ENCODE data around the gene RNF217. TPM values are rescaled to one million over a fixed set of nuclear protein-coding genes. Genes with fewer than 3 reads are reported as not detected.

RNF217 gene
- total RNA-seq, 1 donor from 2014 or later = 0.64 TPM

- intact Hi-C loops (cut with micrococcal nuclease) = no loop called here
Observed at GRCh38 chr6:125095580-125096301, 133.5 kb downstream of the RNF217 start.

- intact Hi-C loops (cut with micrococcal nuclease) = no loop called here
Observed at GRCh38 chr6:125097186-125097585, 134.9 kb downstream of the RNF217 start.

GRCh38 chr6:125098253-125098652 lies 136.0 kb downstream of the RNF217 start:
- intact Hi-C loops (cut with micrococcal nuclease) = no loop called here

- intact Hi-C loops (cut with micrococcal nuclease) = no loop called here
Observed at GRCh38 chr6:125099211-125100073, 137.2 kb downstream of the RNF217 start.

- intact Hi-C loops (cut with micrococcal nuclease) = no loop called here
Observed at GRCh38 chr6:125100074-125100652, 137.9 kb downstream of the RNF217 start.

- intact Hi-C loops (cut with micrococcal nuclease) = no loop called here
Observed at GRCh38 chr6:125101128-125101527, 138.9 kb downstream of the RNF217 start.

- intact Hi-C loops (cut with micrococcal nuclease) = no loop called here
Observed at GRCh38 chr6:125101631-125102030, 139.4 kb downstream of the RNF217 start.

GRCh38 chr6:125102411-125102810 lies 140.2 kb downstream of the RNF217 start:
- intact Hi-C loops (cut with micrococcal nuclease) = no loop called here

- intact Hi-C loops (cut with micrococcal nuclease) = no loop called here
Observed at GRCh38 chr6:125102891-125103290, 140.7 kb downstream of the RNF217 start.

- intact Hi-C loops (cut with micrococcal nuclease) = no loop called here
Observed at GRCh38 chr6:125104425-125104824, 142.2 kb downstream of the RNF217 start.

- intact Hi-C loops (cut with micrococcal nuclease) = no loop called here
Observed at GRCh38 chr6:125107048-125107447, 144.8 kb downstream of the RNF217 start.

- intact Hi-C loops (cut with micrococcal nuclease) = no loop called here
Observed at GRCh38 chr6:125107896-125108295, 145.7 kb downstream of the RNF217 start.

GRCh38 chr6:125110056-125110455 lies 147.8 kb downstream of the RNF217 start:
- intact Hi-C loops (cut with micrococcal nuclease) = loop anchor here (5.0 kb wide), 1 partner anchor 1308 kb away; the partner anchor contains the start of gene NKAIN2

- intact Hi-C loops (cut with micrococcal nuclease) = loop anchor here (5.0 kb wide), 1 partner anchor 1309 kb away; the partner anchor contains the start of gene NKAIN2
Observed at GRCh38 chr6:125111219-125111983, 149.2 kb downstream of the RNF217 start.

GRCh38 chr6:125112934-125113333 lies 150.7 kb downstream of the RNF217 start:
- intact Hi-C loops (cut with micrococcal nuclease) = loop anchor here (5.0 kb wide), 1 partner anchor 1311 kb away; the partner anchor contains the start of gene NKAIN2

- intact Hi-C loops (cut with micrococcal nuclease) = loop anchor here (1.0 to 5.0 kb wide), 2 partner anchors 244 to 1312 kb away; partner anchors contain the start of gene NKAIN2
Observed at GRCh38 chr6:125114248-125114858, 152.1 kb downstream of the RNF217 start.

GRCh38 chr6:125116170-125116569 lies 153.9 kb downstream of the RNF217 start:
- intact Hi-C loops (cut with micrococcal nuclease) = no loop called here

GRCh38 chr6:125116710-125117109 lies 154.5 kb downstream of the RNF217 start:
- intact Hi-C loops (cut with micrococcal nuclease) = no loop called here

GRCh38 chr6:125117818-125118217 lies 155.6 kb downstream of the RNF217 start:
- intact Hi-C loops (cut with micrococcal nuclease) = no loop called here

- intact Hi-C loops (cut with micrococcal nuclease) = no loop called here
Observed at GRCh38 chr6:125120054-125120590, 157.9 kb downstream of the RNF217 start.

All from T-helper 2 cell treated with Interferon-gamma antibody and Interleukin-4, amounts not matched to agents 100 ng/mL and 5 ng/mL, for 36 hours (primary cell).